SH-SY5Y (cell line): ENCODE results near the gene PDHX.

Source experiments
- GATA2 ChIP-seq: IDR thresholded peaks from 2 replicates; pipeline ENCODE4 v1.6.1; 2011; ENCODE audit warnings: mild to moderate bottlenecking, low read depth, low read length
- GATA3 ChIP-seq: IDR thresholded peaks from 2 replicates; pipeline ENCODE4 v1.6.1; 2011; ENCODE audit warnings: low read depth, mild to moderate bottlenecking, low read length, moderate library complexity

DNA sequence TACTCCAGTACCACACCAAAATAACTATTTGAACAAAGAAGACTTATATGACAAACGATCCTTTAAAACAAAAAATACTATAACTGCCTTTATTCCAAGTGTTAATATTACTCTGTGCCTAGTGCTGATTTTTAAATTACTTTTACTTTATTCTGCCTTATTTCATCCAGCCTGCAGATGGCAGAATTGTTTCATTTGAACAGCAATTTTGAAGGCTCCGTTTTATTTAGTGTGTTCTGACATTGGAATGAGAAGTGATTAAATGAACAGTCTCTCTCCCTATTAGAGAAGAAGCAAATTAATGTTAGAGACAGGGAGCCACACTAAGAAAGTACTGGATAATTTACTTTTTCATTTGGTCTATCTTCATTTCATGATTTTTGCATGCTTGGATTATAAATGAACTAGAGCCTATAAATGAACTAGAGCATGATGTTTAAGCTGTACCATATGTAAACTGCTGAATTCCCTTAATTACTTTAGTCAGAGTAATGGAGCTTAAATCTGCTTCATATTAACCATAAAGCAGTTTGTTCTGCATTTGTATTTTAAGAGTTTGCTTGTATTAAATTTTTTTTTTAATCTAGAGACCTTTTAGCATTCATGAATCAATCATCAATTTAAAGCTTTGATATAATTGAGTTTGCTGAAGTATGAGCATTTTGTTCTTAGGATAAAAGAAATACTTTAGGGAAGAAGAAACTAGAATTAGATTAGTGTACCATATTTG, 9.8 kb downstream of the PDHX start:
- TF ChIP-seq GATA2 = no peak
- no peak for TF ChIP-seq GATA3
